HG02623 (cell line): ENCODE results near the gene ST6GALNAC5.
"Not testable (repeated sequence)": the region's sequence is repeated elsewhere in the genome, so short reads cannot be mapped to it uniquely, and the experiment has no call there.

ENCODE experiments used
- ATAC-seq: cut with Tn5 transposase; IDR thresholded peaks from one replicate; pipeline ENCODE4 v1.9.1; 2021; ENCODE audit warnings: moderate library complexity; ENCODE audit not compliant: unreplicated experiment

Gene ST6GALNAC5

GRCh38 chr1:76866566-76866965, 714 bp upstream of the ST6GALNAC5 start:
- ATAC-seq = no peak

DNA sequence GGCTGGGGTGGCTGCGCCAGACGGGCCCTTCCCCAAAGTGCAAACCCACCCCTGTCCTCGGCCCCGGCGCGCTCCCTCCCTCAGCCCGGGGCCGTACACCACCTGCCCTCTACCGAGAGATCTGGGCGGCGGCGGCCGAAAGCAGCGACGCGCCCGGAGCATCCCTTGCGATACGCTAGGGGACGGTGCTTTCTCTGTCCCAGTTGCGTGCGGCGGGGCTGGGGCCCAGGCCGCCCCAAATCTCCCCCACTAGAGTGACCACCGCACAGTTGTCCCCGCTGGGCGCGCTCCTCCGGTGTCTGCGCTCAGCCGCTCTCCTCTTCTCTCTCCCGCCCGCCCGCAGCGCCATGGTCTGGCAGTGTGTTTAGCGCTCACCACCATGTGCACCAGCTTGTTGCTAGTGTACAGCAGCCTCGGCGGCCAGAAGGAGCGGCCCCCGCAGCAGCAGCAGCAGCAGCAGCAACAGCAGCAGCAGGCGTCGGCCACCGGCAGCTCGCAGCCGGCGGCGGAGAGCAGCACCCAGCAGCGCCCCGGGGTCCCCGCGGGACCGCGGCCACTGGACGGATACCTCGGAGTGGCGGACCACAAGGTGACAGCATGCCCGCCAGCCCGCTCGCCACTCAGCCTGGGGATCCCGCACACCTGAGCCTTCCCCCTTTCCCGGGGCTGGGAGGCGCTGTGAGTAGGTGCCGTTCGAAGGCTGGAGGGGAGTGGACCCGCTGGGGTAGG, 1.0 kb downstream of the ST6GALNAC5 start:
- peak; percentile 30 for ATAC-seq

GRCh38 chr1:76868916-76869315, 1.6 kb downstream of the ST6GALNAC5 start:
- no peak for ATAC-seq

GRCh38 chr1:76870037-76870436, 2.8 kb downstream of the ST6GALNAC5 start:
- no peak for ATAC-seq

DNA sequence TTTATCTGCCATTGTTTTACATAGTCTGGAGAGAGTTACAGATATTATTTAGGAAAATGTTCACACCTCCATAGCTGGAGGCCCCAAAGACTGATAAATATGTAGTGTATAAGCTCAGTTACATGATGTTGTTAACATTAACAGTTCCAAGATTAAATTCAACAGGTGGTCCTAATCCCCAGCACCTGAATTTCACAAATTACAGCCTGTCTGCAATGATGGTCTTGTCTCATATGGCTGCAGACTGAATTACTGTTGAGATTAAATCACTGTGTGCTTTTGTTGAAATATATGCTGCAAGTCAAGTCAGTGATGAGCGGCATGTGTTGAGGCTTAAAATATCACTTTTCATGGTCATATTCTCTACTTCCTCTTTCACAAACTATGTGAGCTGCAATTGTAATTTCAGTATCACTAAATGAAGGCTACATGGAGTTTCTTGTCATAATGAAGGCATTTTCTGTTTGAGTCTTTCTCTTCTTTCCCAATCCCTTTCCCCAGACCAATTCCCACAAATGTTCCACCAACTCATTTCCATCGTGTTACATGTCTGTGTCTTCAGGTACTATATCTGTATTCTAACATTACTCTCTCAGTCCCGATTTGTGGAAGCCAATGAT, 4.2 kb downstream of the ST6GALNAC5 start:
- peak; percentile 95 for ATAC-seq

GRCh38 chr1:76872944-76873343, 5.7 kb downstream of the ST6GALNAC5 start:
- no peak for ATAC-seq

DNA sequence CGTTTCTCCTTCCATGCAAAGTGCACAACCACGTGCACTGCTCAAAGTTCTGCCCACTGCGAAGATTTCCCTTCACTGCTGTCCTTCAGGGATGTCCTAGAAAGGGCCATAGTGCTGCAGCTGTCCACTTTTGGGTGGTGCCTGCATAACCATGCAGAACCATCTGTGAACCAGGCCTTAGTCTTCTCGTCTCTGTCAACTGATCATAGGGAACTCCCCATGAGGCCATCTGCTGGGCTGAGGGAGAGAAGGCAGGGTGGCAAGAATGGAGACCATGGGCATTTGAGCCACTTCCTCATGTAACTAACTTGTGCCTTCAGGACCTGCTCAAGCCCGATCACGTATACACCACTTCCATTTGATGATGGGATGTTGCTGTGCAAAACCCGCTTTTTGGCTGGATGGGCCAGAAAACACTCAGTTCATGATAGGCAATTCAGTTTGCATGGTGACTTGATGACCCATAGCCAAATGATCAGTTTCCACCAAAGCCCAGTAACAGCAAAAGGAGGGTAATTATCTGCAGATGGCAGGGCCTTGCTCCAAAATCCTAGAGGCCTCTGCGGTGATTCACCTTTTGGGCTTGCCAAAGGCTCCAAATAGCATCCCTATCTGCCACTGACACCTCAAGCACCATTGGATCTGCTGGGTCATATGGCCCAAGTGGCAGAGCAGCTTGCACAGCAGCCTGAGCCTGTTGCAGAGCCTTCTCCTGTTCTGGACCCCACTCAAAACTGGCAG, 9.5 kb downstream of the ST6GALNAC5 start:
- ATAC-seq = no peak

DNA sequence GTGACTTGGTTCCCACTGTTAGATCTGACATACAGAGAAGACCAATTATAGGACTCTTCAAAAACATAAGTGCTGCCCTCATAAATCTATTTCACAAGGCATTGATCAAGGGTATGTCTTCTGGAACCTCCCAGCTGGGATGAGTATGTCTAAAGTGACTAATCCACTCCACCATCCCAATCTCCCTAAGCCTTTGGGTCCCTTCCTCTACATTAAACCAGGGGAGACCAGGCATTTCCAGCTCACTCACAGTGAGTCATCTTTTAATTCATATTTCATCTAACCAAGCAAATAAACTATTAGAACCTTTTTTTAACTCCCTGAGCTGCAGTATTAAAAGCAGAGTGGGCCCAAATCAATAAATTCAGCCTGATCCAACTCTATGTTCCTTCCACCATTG, 11.7 kb downstream of the ST6GALNAC5 start:
- ATAC-seq = not testable (repeated sequence)

DNA sequence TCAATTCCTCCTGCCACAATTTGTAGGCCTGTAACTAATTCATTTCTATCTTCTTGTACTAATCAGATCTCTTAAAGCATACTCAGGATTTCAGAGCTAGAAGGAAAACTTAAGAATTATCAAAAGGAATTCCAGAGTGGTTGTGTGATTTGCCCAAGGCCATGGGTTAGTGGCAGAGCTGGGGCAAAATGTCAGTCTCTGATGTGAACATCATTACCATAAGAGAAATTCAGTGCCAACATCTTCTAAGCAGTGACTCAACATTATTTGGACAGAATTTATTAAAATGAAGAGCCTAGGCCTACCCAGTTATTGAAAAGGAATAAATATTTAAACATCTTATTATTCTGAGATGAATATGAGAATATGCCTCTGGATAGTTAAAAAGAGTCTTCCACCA, 14.5 kb downstream of the ST6GALNAC5 start:
- no peak for ATAC-seq

GRCh38 chr1:76891931-76892622, 24.8 kb downstream of the ST6GALNAC5 start:
- no peak for ATAC-seq

DNA sequence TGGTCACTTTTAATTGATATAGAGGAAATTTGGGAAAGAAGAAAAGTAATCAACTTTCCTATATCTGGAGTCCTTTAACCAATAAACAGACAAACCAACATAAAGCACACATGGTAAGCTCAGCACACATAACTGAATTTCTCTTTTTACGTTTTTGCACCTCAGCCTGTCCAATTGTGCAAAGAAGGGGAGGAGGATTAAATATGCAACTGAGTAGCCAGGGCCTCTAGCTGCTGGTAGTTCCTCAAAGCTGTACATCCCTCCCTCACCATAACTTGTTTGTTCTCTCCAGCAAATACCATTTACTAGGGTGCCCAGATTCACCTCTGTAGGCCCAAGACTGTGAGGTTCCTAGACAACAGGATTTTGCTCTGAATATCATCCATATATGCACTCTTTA, 25.4 kb downstream of the ST6GALNAC5 start:
- no peak for ATAC-seq

DNA sequence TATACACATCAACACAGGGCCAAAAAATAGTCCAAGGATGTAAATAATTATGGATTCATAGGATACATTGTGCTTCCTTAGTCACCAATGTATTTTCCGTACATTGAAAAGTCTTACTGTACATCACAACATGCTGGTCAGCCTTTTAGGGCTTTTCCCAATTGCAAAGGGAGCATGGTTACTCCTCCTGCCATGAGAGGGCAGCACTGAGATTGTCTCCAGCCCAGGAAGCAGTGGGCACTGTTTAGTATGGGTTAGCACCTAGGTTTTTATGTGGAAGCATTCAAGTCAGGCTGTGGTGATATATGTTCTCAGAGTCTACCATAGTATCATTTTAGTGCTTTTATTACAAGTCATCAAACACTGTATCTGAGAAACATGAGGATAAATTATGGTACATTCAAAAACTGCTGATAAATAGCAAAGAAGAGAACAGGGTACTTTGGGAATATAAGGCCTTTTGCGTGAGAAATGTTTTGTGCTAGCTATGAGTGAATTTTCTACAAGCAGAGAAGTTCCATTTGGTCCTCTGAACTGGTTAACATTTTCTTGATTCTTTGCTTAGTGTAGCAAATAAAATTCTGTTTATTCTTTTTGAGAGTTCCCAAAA, 34.0 kb downstream of the ST6GALNAC5 start:
- peak; percentile 99 for ATAC-seq

DNA sequence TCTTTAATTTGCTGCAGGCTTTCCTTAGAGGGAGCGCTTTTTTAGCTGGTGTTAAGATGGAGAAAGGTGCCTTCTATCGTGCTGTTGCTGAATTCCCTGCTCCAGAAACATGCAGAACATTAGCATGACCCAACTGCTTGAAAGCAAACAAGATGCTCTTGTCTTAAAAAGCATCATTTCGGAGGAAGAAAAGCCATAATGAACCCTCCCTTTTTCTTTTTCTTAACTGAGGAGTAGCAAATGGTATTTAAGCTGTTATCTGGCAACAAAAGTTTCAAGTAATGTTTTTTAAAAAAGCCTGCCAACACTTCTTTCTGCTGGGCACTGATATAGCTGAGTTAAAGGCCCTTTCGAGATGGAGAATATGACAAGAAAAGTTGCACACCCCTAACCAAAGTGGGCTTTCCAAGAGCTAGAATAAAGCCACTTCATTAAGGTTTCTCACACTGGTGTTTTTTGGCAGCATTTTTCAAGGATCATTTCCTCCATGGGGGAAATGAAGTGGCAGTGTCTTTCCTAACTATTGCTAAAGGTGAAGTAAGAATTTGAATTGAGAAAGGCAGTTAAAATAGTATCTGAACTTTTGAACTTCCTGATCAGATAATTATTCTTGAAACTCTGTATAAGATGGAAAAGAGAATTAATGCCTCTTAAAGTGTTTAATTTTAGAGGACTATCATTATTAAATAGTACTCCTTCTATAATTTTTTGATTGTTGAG, 38.8 kb downstream of the ST6GALNAC5 start:
- no peak for ATAC-seq

DNA sequence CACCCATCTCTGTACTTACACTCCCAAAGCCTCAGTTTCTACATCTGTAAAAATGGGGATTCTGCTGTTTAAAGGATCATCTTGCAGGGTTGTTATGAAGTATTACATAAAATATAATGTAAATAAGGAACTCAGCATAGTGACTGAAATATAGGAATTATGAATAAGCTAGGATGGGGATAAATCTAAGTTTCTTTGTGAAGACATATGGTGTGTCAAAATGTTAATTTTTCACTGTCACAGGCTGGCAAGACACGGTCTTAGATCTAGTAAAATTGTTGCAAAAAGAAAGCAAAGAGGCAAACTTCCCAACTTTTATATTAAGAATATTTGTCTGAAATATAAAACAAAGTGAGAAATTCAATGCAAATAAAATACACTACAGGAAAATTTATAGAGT, 42.0 kb downstream of the ST6GALNAC5 start:
- no peak for ATAC-seq

- no peak for ATAC-seq
Observed at GRCh38 chr1:76919085-76919484, 51.8 kb downstream of the ST6GALNAC5 start.

DNA sequence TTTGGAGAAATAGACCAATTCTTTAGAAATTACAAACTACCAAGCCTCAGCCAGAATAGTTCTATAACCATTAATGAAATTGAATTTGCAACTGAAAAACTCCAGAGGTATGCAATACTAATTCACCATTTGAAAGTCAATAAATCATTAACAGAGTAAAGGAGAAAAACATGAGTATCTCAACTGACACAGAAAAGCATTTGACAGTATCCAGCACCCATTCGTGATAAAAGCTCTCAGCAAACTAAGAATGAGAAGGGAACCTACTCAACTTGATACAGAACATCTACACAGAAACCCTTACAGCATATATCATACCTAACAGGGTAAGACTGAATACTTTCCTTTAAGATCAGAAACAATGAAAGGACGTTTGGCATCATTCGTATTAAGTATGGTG, 54.3 kb downstream of the ST6GALNAC5 start:
- no peak for ATAC-seq

DNA sequence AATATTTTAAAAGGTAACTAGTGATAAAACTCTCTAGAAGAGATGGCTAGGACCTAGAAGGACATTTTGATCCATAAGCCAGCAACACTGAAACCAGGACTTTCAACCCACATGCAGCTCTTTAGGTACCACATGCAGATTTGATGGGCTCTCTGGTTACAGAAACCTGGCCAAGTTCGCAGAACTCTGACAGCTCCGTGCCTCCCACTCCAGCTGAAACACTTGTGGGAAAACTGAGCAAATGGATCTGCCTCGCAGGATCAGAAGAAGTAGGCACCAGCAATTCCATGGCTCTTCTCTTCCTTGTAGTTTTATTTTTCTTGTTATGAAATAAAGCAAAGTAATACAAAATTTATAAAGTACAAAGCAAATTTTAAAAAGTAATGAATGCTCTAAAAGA, 58.5 kb downstream of the ST6GALNAC5 start:
- ATAC-seq = no peak

- ATAC-seq = no peak
Observed at GRCh38 chr1:76928522-76928921, 61.2 kb downstream of the ST6GALNAC5 start.

GRCh38 chr1:76929136-76929535, 61.9 kb downstream of the ST6GALNAC5 start:
- no peak for ATAC-seq
